SK-N-SH treated with all-trans-retinoic acid at 6 μM for 48 hours (cell line): ENCODE results near the gene C11orf58.

Experiments used
- CSRNP3 ChIP-seq: fragments of 250-450 bp; sonication (Bioruptor Pico); IDR thresholded peaks from 2 replicates; pipeline ENCODE4 v1.5.1; 2021; ENCODE audit warnings: mild to moderate bottlenecking, moderate library complexity
- GLIS3 ChIP-seq: fragments of 250-450 bp; sonication (Bioruptor Pico); IDR thresholded peaks from 2 replicates; pipeline ENCODE4 v1.5.0; 2020; ENCODE audit warnings: mild to moderate bottlenecking, moderate library complexity
- PPARA ChIP-seq: fragments of 250-450 bp; sonication (Bioruptor Pico); IDR thresholded peaks from 2 replicates; pipeline ENCODE4 v1.5.0; 2020; ENCODE audit warnings: mild to moderate bottlenecking, borderline replicate concordance
- RARB ChIP-seq: fragments of 250-450 bp; sonication (Bioruptor Pico); IDR thresholded peaks from 2 replicates; pipeline ENCODE4 v1.8.0; 2021; ENCODE audit warnings: mild to moderate bottlenecking, moderate library complexity
- TOX ChIP-seq: fragments of 250-450 bp; sonication (Bioruptor Pico); IDR thresholded peaks from 2 replicates; pipeline ENCODE4 v1.8.0; 2021; ENCODE audit warnings: mild to moderate bottlenecking, moderate library complexity, borderline replicate concordance
- ZC3H10 ChIP-seq: fragments of 250-450 bp; sonication (Bioruptor Pico); IDR thresholded peaks from 2 replicates; pipeline ENCODE4 v1.5.1; 2021; ENCODE audit warnings: mild to moderate bottlenecking, moderate library complexity
- ZFP3 ChIP-seq: fragments of 250-450 bp; sonication (Bioruptor Pico); IDR thresholded peaks from 2 replicates; pipeline ENCODE4 v1.5.0; 2020; ENCODE audit warnings: mild to moderate bottlenecking, moderate library complexity
- ZFP30 ChIP-seq: fragments of 450-650 bp; formaldehyde crosslinking; IDR thresholded peaks from 2 replicates; pipeline ENCODE4 v1.5.0; 2022; ENCODE audit warnings: mild to moderate bottlenecking, moderate library complexity
- ZNF565 ChIP-seq: fragments of 450-650 bp; formaldehyde crosslinking; conservative IDR thresholded peaks from 2 replicates; pipeline ENCODE4 v1.5.0; 2020; ENCODE audit warnings: low read depth, mild to moderate bottlenecking, moderate library complexity
- TF ChIP-seq, protein P1 (sequence below): fragments of 250-450 bp; sonication (Bioruptor Pico); IDR thresholded peaks from 2 replicates; pipeline ENCODE4 v1.8.0; 2020; ENCODE audit warnings: mild to moderate bottlenecking, moderate library complexity, borderline replicate concordance

DNA sequence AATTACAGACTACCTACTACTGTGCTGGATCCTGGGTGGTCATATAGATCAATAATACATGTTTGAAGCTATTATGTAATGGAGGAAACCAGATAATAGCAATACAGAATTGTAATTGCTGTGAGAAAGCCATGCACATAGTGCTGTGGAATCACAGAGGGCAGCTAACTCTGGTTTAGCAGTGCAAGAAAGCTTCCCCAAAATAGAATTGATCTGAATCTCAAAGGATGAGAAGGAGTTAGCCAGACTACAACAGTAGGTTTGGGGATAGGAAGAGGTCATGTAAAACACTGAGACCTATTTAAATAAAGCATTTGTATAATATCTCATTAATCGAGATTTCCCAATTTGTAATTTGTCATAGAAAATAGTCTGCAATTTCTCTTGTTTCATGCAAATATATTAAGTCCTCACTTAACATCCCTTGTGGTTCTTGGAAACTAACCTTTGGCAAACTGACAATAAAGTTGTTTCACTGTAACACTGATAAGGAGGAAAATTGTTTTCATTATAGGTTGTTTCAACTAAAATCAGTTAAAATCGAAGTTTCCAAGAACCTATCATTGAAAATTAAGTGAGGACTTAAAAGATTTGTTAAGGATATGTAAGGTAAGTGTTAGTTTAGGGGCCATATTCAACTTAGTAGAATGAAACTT lies 7.6 kb downstream of the C11orf58 start:
- TF ChIP-seq TOX (CRISPR knock-in tag) = no peak
- TF ChIP-seq ZNF565 (CRISPR knock-in tag) = no peak
- TF ChIP-seq ZFP3 (CRISPR knock-in tag) = no peak
- TF ChIP-seq, protein P1, sequence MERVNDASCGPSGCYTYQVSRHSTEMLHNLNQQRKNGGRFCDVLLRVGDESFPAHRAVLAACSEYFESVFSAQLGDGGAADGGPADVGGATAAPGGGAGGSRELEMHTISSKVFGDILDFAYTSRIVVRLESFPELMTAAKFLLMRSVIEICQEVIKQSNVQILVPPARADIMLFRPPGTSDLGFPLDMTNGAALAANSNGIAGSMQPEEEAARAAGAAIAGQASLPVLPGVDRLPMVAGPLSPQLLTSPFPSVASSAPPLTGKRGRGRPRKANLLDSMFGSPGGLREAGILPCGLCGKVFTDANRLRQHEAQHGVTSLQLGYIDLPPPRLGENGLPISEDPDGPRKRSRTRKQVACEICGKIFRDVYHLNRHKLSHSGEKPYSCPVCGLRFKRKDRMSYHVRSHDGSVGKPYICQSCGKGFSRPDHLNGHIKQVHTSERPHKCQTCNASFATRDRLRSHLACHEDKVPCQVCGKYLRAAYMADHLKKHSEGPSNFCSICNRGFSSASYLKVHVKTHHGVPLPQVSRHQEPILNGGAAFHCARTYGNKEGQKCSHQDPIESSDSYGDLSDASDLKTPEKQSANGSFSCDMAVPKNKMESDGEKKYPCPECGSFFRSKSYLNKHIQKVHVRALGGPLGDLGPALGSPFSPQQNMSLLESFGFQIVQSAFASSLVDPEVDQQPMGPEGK (CRISPR knock-in tag) = no peak
- TF ChIP-seq PPARA (CRISPR knock-in tag) = no peak
- no peak for TF ChIP-seq RARB
- no peak for TF ChIP-seq ZC3H10
- TF ChIP-seq ZFP30 (CRISPR knock-in tag) = no peak
- TF ChIP-seq GLIS3 (CRISPR knock-in tag) = no peak
- TF ChIP-seq CSRNP3 (CRISPR knock-in tag) = no peak
